ENCODE measurements around the gene QSOX2.

- TF ChIP-seq POLR2A (IDR thresholded peaks at IDR 0.05; ENCODE audit: low read depth, low read length) (no peak), TAF1 (IDR thresholded peaks at IDR 0.05; ENCODE audit: borderline replicate concordance, low read depth, low read length) (no peak), POLR2AphosphoS5 (IDR thresholded peaks at IDR 0.05; ENCODE audit: low read depth, low read length) (no peak)
These were observed 32.6 kb upstream of the QSOX2 start for GRCh38 chr9:136278221-136278620.
